K562 (cell line): ENCODE data around the gene DPP4. TPM values are rescaled to one million over a fixed set of nuclear protein-coding genes. Genes with fewer than 3 reads are reported as not detected.

Source experiments
- ATAC-seq: fragments of 200-7000 bp; cut with Tn5 transposase; 3 replicates; pipeline ENCODE4 v1.9.1; 2020; ENCODE audit warnings: moderate library complexity
- BruUV-seq: library from RNA; stranded (reverse); fragments of 400-500 nt; replicated peaks from 2 replicates; lab custom pipeline; 2021; lab: Mats Ljungman, UMichigan
- CTCF ChIA-PET: fragments of 300-600 bp; formaldehyde crosslinking; extraction: SDS; loops from one replicate; lab custom pipeline; 2021; ENCODE audit warnings: low intra/inter-chr PET ratio; lab: Yijun Ruan, JAX
- POLR2A ChIA-PET: fragments of 300-600, 350-650 bp; sonication (Branson Sonifier 250); formaldehyde crosslinking; extraction: SDS; loops from one replicate; lab custom pipeline; 2021; ENCODE audit warnings: antibody characterized with exemption, inconsistent platforms; lab: Yijun Ruan, JAX
- DNase-seq, 4 experiments: peaks; one replicate each; pipeline versions ENCODE4 v3.0.0 to v3.0.0-alpha.2; 2011 to 2018; ENCODE audit warnings: low spot score in 3 of 4, mixed read lengths in 3 of 4; ENCODE audit errors: extremely low read depth in 1 of 4
- FAIRE-seq: peaks from 2 replicates; lab custom pipeline; 2011; peaks lifted over from hg19 to GRCh38; lab: Jason Lieb, UNC
- H2AFZ ChIP-seq: 2 replicates; pipeline ENCODE4 v1.6.0; 2011; ENCODE audit warnings: low read depth, low read length, control low read depth, inconsistent platforms
- H3K27ac ChIP-seq: fragments of 200-600 bp; 3 replicates; pipeline ENCODE4 v1.8.0; 2011; ENCODE audit warnings: low read depth, mild to moderate bottlenecking, control low read depth, inconsistent platforms, low read length, moderate library complexity, mixed read lengths; ENCODE audit errors: extremely low read depth
- H3K27me3 ChIP-seq, 2 experiments: fragments of 300-600 bp in 1 of 2; 2 replicates in 1 of 2; 3 replicates in 1 of 2; pipeline versions ENCODE4 v1.6.0 to v1.8.0; 2011; ENCODE audit warnings: inconsistent platforms in 2 of 2, low read length in 2 of 2, mild to moderate bottlenecking in 1 of 2, mixed read lengths in 1 of 2, moderate library complexity in 1 of 2; ENCODE audit not compliant: control insufficient read depth in 2 of 2, insufficient read depth in 2 of 2
- H3K36me3 ChIP-seq: fragments of 300-600 bp; 3 replicates; pipeline ENCODE4 v1.8.0; 2011; ENCODE audit warnings: mild to moderate bottlenecking, low read length, inconsistent platforms; ENCODE audit not compliant: control insufficient read depth, insufficient read depth
- H3K4me1 ChIP-seq, 2 experiments: fragments of 200-600 bp in 1 of 2; replicated peaks in 1 of 2; 2 replicates in 1 of 2; 3 replicates in 1 of 2; pipeline versions ENCODE4 v1.5.1 to v1.8.0; 2011; ENCODE audit warnings: inconsistent platforms in 2 of 2, low read length in 2 of 2, mild to moderate bottlenecking in 1 of 2, mixed read lengths in 1 of 2, moderate library complexity in 1 of 2; ENCODE audit not compliant: control insufficient read depth in 2 of 2, insufficient read depth in 2 of 2
- H3K4me2 ChIP-seq: 2 replicates; pipeline ENCODE4 v1.6.1; 2011; ENCODE audit warnings: low read length, control low read depth, inconsistent platforms, mixed read lengths; ENCODE audit not compliant: insufficient read depth
- H3K4me3 ChIP-seq: fragments of 200-600 bp; sonication (generic), shearing (Covaris generic); 2 replicates; pipeline ENCODE4 v1.5.1; 2016; ENCODE audit warnings: control low read depth, inconsistent platforms
- H3K79me2 ChIP-seq: fragments of 200-600 bp; 3 replicates; pipeline ENCODE4 v1.8.0; 2011; ENCODE audit warnings: low read length, inconsistent platforms; ENCODE audit not compliant: control insufficient read depth, insufficient read depth
- H3K9ac ChIP-seq, 2 experiments: 2 replicates each; pipeline versions ENCODE4 v1.6.0 to v1.6.1; 2011; ENCODE audit warnings: low read depth in 2 of 2, low read length in 2 of 2, control low read depth in 1 of 2, inconsistent platforms in 1 of 2, mild to moderate bottlenecking in 1 of 2, mixed read lengths in 1 of 2; ENCODE audit not compliant: insufficient read depth in 1 of 2
- H3K9me1 ChIP-seq: one replicate; pipeline ENCODE4 v1.6.0; 2011; ENCODE audit warnings: inconsistent platforms, mild to moderate bottlenecking, low read length, moderate library complexity; ENCODE audit not compliant: control insufficient read depth, insufficient read depth
- H3K9me3 ChIP-seq: replicated peaks from 2 replicates; pipeline ENCODE4 v1.5.1; 2011; ENCODE audit warnings: low read depth, low read length, inconsistent platforms; ENCODE audit not compliant: control insufficient read depth, insufficient read depth
- H4K20me1 ChIP-seq: replicated peaks from 2 replicates; pipeline ENCODE4 v1.6.1; 2011; ENCODE audit warnings: low read length, inconsistent platforms, mixed read lengths; ENCODE audit not compliant: control insufficient read depth, insufficient read depth
- ARID2 ChIP-seq: fragments of 450-650 bp; IDR thresholded peaks from 2 replicates; pipeline ENCODE4 v1.6.1; 2017; ENCODE audit warnings: antibody characterized with exemption, mild to moderate bottlenecking
- BCL6 ChIP-seq: fragments of 250-450 bp; sonication (Bioruptor Pico); IDR thresholded peaks from 2 replicates; pipeline ENCODE4 v1.4.0; 2020
- CBX1 ChIP-seq: sonication (generic); IDR thresholded peaks from 2 replicates; pipeline ENCODE4 v1.6.1; 2016; ENCODE audit warnings: antibody characterized with exemption, low read depth, mild to moderate bottlenecking
- CEBPB ChIP-seq: fragments of 450-650 bp; IDR thresholded peaks from 2 replicates; pipeline ENCODE4 v1.6.1; 2016; ENCODE audit warnings: missing genetic modification characterization, missing compliant biosample characterization
- DNMT1 ChIP-seq: fragments of 450-650 bp; IDR thresholded peaks from 2 replicates; pipeline ENCODE4 v1.6.1; 2016; ENCODE audit warnings: antibody characterized with exemption, mild to moderate bottlenecking
- FOSL1 ChIP-seq: fragments of 200-800 bp; sonication (Bioruptor generic); conservative IDR thresholded peaks from 2 replicates; pipeline ENCODE4 v1.6.1; 2016; ENCODE audit warnings: missing genetic modification characterization, missing compliant biosample characterization
- FOXP1 ChIP-seq: sonication (generic); formaldehyde crosslinking; IDR thresholded peaks from 2 replicates; pipeline ENCODE4 v1.8.0; 2022; ENCODE audit warnings: mild to moderate bottlenecking, missing genetic modification reagents
- MTF1 ChIP-seq: fragments of 250-450 bp; sonication (Bioruptor Pico); IDR thresholded peaks from 2 replicates; pipeline ENCODE4 v1.9.0; 2021; ENCODE audit warnings: moderate library complexity, mild to moderate bottlenecking, inconsistent platforms, borderline replicate concordance
- NR0B1 ChIP-seq: fragments of 450-650 bp; IDR thresholded peaks from one replicate; pipeline ENCODE4 v1.6.1; 2018; ENCODE audit warnings: mild to moderate bottlenecking, moderate library complexity; ENCODE audit not compliant: partially characterized antibody
- POLR2H ChIP-seq: IDR thresholded peaks from 2 replicates; pipeline ENCODE4 v1.6.1; 2016; ENCODE audit warnings: missing genetic modification characterization, low read depth, mild to moderate bottlenecking, control low read depth, missing compliant biosample characterization, moderate library complexity
- THAP7 ChIP-seq: fragments of 250-450 bp; sonication (Bioruptor Pico); IDR thresholded peaks from 2 replicates; pipeline ENCODE4 v1.5.0; 2021
- ZBTB1 ChIP-seq: sonication (generic); formaldehyde crosslinking; IDR thresholded peaks from 2 replicates; pipeline ENCODE4 v1.8.1; 2023; ENCODE audit warnings: missing genetic modification reagents, low read depth, mild to moderate bottlenecking, borderline replicate concordance
- ZEB2 ChIP-seq: fragments of 450-650 bp; IDR thresholded peaks from 2 replicates; pipeline ENCODE4 v1.6.1; 2016
- ZFP1 ChIP-seq: fragments of 450-650 bp; formaldehyde crosslinking; IDR thresholded peaks from 2 replicates; pipeline ENCODE4 v1.4.0; 2020; ENCODE audit warnings: mild to moderate bottlenecking, mixed read lengths
- WGBS: fragments of 100-300 bp; shearing (Covaris generic); methylation state at CpG from one replicate; pipeline ENCODE4 v1.1.6; 2016; ENCODE audit warnings: low coverage, mixed read lengths; ENCODE audit not compliant: insufficient coverage; ENCODE audit errors: missing lambda C conversion rate; 5-methylcytosine and 5-hydroxymethylcytosine counted together
- in situ Hi-C: fragments of 300-500 bp; cut with MboI; formaldehyde crosslinking; loops from 4 replicates; pipeline ENCODE4 v1.15.0; 2018; ENCODE audit warnings: inconsistent platforms, mixed read lengths
- intact Hi-C: fragments of 100-400 bp; cut with micrococcal nuclease; formaldehyde crosslinking; loops from 2 replicates; pipeline ENCODE4 v1.14.2; 2022
- polyA plus RNA-seq, 8 experiments: library from polyadenylated mRNA; depleted of rRNA in 4 of 8; stranded (reverse) in 5 of 8; unstranded in 3 of 8; fragments of >200 nt; fragmentation: Nextera tagmentation in 2 of 8; fragmentation: Illumina TruSeq in 1 of 8; extraction: Ambion mirVana in 2 of 8; extraction: Trizol in 1 of 8; gene quantifications; 2 replicates each; pipeline versions ENCODE4 v1.2.1 to v1.2.3, GENCODE V29; 2011 to 2014; ENCODE audit warnings: inconsistent platforms in 1 of 8, missing spikeins in 1 of 8
- total RNA-seq, 7 experiments: library from RNA; depleted of rRNA in 6 of 7; stranded (reverse); fragments of >200 nt in 6 of 7; fragmentation: Illumina TruSeq in 2 of 7; extraction: Trizol in 2 of 7; gene quantifications; 2 replicates each; pipeline versions ENCODE4 v1.2.1 to v1.2.3, GENCODE V29; 2011 to 2021; ENCODE audit warnings: low replicate concordance in 1 of 7

The DPP4 gene
- total and polyA plus RNA-seq, 9 of the 15 experiments (the other 6 are each of a cell fraction or from before 2014, with no cell fraction given), result 0.11 TPM; not detected in 8

- no peak for TF ChIP-seq ZEB2
Observed at GRCh38 chr2:162017233-162017632, 56.8 kb downstream of the DPP4 start (continued).

- in situ Hi-C loops (no loop called here), intact Hi-C loops (no loop called here)
- H3K4me3 ChIP-seq, result no peak overlapping the region
- POLR2A ChIA-PET, result interaction anchor here (0.6 kb wide), 1 partner anchor 532 kb away, joined by 3 read pairs; no protein-coding TSS in a partner anchor
- WGBS, result 2% methylated on average over 2 of the region's 2 CpGs
- FAIRE-seq, result no peak
- no peak for ATAC-seq
- TF ChIP-seq CEBPB (tag) (0 out of 2 replicates have a peak, but pooled peaks have one; percentile 14), DNMT1 (no peak)
- no peaks in the 10 kb centered on the region for H3K9me1 ChIP-seq
- H3K4me1 ChIP-seq, result no peaks in the 10 kb centered on the region
- DNase-seq, result no peak
- H2AFZ ChIP-seq, result no peak overlapping the region
- no peak overlapping the region for H3K4me2 ChIP-seq
- H3K9me3 ChIP-seq, result no peaks in the 10 kb centered on the region
- CTCF ChIA-PET, result no interaction called here
- no peaks in the 10 kb centered on the region for H3K27me3 ChIP-seq
- no peaks in the 10 kb centered on the region for H3K36me3 ChIP-seq
- H4K20me1 ChIP-seq, result no peaks in the 10 kb centered on the region
- H3K9ac ChIP-seq, result no peak overlapping the region
- BruUV-seq, result no TSS peak
- no peaks in the 10 kb centered on the region for H3K79me2 ChIP-seq
- no peak overlapping the region for H3K27ac ChIP-seq
Observed at GRCh38 chr2:162016080-162016479, 57.9 kb downstream of the DPP4 start.

DNA sequence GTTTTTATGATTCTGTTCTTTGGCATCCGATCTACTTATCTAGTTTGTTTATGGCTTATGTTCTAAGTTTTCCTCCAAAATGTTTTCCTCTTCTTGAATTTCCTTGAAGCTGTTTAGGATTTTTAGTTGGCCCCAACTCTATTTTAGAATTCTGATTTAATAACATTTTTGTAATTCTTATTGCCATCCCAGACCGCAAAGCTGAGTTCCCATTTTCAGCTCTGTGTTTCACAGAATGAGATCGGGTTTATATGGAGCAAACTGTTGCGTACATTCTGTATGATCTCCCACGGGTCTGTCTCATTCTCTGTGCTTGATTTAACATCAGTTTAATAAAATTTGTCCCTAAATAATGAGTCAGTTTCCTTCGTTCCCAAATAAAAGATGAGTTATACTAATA is 59.3 kb downstream of the DPP4 start:
- FAIRE-seq (no peak), DNase-seq (no peak), ATAC-seq (no peak)
- Histone ChIP-seq H2AFZ (no peak overlapping the region), H3K4me1 (no peaks in the 10 kb centered on the region), H3K9me1 (no peaks in the 10 kb centered on the region), H4K20me1 (no peaks in the 10 kb centered on the region), H3K36me3 (no peaks in the 10 kb centered on the region), H3K9me3 (no peaks in the 10 kb centered on the region), H3K79me2 (no peaks in the 10 kb centered on the region), H3K27me3 (no peaks in the 10 kb centered on the region), H3K27ac (no peak overlapping the region), H3K9ac (no peak overlapping the region), H3K4me3 (no peak overlapping the region), H3K4me2 (no peak overlapping the region)
- POLR2A ChIA-PET, result no interaction called here
- under 1% methylated on average over 6 of the region's 6 CpGs for WGBS
- TF ChIP-seq CBX1 (no peak), MTF1 (CRISPR knock-in tag) (no peak), ZFP1 (CRISPR knock-in tag) (no peak), FOSL1 (tag) (no peak), ZBTB1 (no peak), POLR2H (tag) (no peak), ARID2 (no peak), FOXP1 (CRISPR knock-in tag) (no peak), THAP7 (CRISPR knock-in tag) (no peak), NR0B1 (no peak), BCL6 (CRISPR knock-in tag) (no peak)
- CTCF ChIA-PET, result no interaction called here
- in situ Hi-C loops, result no loop called here
- intact Hi-C loops, result no loop called here
- BruUV-seq, result no TSS peak
